ENCODE data around the gene PTRH1. TPM values are rescaled to one million over a fixed set of nuclear protein-coding genes. Genes with fewer than 3 reads are reported as not detected.

PTRH1 gene
- total RNA-seq, 1 donor from 2014 or later, result 8.0 TPM

- Histone ChIP-seq H3K4me1 (peaks cover 8% of the 10 kb centered on the region), H3K36me3 (peaks cover 20% of the 10 kb centered on the region), H3K9me3 (no peaks in the 10 kb centered on the region), H3K27me3 (no peaks in the 10 kb centered on the region), H3K4me3 (no peak overlapping the region), H3K27ac (no peak overlapping the region)
- no peak for DNase-seq
- ATAC-seq, result no peak
- TF ChIP-seq, protein P1, sequence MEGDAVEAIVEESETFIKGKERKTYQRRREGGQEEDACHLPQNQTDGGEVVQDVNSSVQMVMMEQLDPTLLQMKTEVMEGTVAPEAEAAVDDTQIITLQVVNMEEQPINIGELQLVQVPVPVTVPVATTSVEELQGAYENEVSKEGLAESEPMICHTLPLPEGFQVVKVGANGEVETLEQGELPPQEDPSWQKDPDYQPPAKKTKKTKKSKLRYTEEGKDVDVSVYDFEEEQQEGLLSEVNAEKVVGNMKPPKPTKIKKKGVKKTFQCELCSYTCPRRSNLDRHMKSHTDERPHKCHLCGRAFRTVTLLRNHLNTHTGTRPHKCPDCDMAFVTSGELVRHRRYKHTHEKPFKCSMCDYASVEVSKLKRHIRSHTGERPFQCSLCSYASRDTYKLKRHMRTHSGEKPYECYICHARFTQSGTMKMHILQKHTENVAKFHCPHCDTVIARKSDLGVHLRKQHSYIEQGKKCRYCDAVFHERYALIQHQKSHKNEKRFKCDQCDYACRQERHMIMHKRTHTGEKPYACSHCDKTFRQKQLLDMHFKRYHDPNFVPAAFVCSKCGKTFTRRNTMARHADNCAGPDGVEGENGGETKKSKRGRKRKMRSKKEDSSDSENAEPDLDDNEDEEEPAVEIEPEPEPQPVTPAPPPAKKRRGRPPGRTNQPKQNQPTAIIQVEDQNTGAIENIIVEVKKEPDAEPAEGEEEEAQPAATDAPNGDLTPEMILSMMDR (IDR thresholded peaks at IDR 0.05), result no peak
- intact Hi-C loops (cut with DNase I), result loop anchor here (5.0 to 10.0 kb wide), 2 partner anchors 140 to 193 kb away; no protein-coding TSS in a partner anchor
These were observed 16.5 kb upstream of the PTRH1 start for GRCh38 chr9:127731938-127732337.

DNA sequence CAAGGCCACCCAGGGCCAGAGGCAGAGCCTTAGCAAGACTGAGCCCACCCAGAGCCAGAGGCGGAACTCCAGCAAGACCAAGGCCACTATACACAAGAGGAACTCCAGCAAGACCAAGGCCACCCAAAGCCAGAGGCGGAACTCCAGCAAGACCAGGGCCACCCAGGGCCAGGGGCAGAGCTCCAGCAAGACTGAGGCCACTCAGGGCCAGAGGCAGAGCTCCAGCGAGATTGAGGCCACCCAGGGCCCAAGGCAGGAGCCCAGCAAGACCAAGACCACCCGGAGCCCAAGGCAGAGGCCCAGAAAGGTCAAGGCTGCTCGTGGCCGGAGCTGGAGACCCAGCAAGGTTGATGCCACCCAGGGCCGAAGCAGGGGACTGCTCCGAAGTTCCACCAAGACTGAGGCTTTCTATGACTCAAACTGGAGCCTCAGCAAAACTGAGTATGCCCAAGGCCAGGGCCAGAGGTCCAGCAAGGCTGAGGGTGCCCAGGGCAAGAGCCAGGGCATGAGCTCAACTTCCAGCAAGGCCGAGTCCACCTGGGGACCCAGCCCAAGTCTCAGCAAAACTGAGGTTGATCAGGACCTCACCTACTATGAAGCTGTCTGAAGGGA lies 15.4 kb upstream of the PTRH1 start:
- Histone ChIP-seq H3K27ac (no peak overlapping the region), H3K4me3 (no peak overlapping the region), H3K27me3 (no peaks in the 10 kb centered on the region), H3K4me1 (peaks cover 8% of the 10 kb centered on the region), H3K36me3 (peaks cover 20% of the 10 kb centered on the region), H3K9me3 (no peaks in the 10 kb centered on the region)
- intact Hi-C loops (cut with DNase I), result loop anchor here (5.0 to 10.0 kb wide), 2 partner anchors 139 to 194 kb away; no protein-coding TSS in a partner anchor
- DNase-seq (no peak), ATAC-seq (no peak)
- TF ChIP-seq, protein P1 (IDR thresholded peaks at IDR 0.05), result no peak

GRCh38 chr9:127730262-127730661 lies 14.8 kb upstream of the PTRH1 start:
- TF ChIP-seq, protein P1 (IDR thresholded peaks at IDR 0.05), result no peak
- peaks cover 8% of the 10 kb centered on the region for H3K4me1 ChIP-seq
- no peaks in the 10 kb centered on the region for H3K9me3 ChIP-seq
- no peak overlapping the region for H3K27ac ChIP-seq
- H3K4me3 ChIP-seq, result no peak overlapping the region
- intact Hi-C loops (cut with DNase I), result loop anchor here (5.0 to 10.0 kb wide), 2 partner anchors 138 to 195 kb away; no protein-coding TSS in a partner anchor
- ATAC-seq (no peak), DNase-seq (no peak)
- H3K36me3 ChIP-seq, result peaks cover 20% of the 10 kb centered on the region
- no peaks in the 10 kb centered on the region for H3K27me3 ChIP-seq

- Histone ChIP-seq H3K4me1 (peaks cover 9% of the 10 kb centered on the region), H3K27me3 (no peaks in the 10 kb centered on the region), H3K9me3 (no peaks in the 10 kb centered on the region), H3K4me3 (no peak overlapping the region), H3K27ac (no peak overlapping the region), H3K36me3 (peaks cover 20% of the 10 kb centered on the region)
- TF ChIP-seq, protein P1 (IDR thresholded peaks at IDR 0.05), result no peak
- intact Hi-C loops (cut with DNase I), result loop anchor here (5.0 to 10.0 kb wide), 3 partner anchors 137 to 235 kb away; no protein-coding TSS in a partner anchor
- DNase-seq (no peak), ATAC-seq (no peak)
These were observed 14.2 kb upstream of the PTRH1 start for GRCh38 chr9:127729522-127730256.

GRCh38 chr9:127728808-127729207 lies 13.3 kb upstream of the PTRH1 start:
- no peaks in the 10 kb centered on the region for H3K9me3 ChIP-seq
- peaks cover 12% of the 10 kb centered on the region for H3K4me1 ChIP-seq
- H3K4me3 ChIP-seq, result no peak overlapping the region
- ATAC-seq, result no peak
- no peak for DNase-seq
- H3K36me3 ChIP-seq, result peaks cover 20% of the 10 kb centered on the region
- H3K27me3 ChIP-seq, result no peaks in the 10 kb centered on the region
- H3K27ac ChIP-seq, result no peak overlapping the region
- intact Hi-C loops (cut with DNase I), result loop anchor here (10.0 kb wide), 1 partner anchor 234 kb away; no protein-coding TSS in a partner anchor
- TF ChIP-seq, protein P1 (IDR thresholded peaks at IDR 0.05), result no peak
